Chondrocyte (in vitro differentiated cells): ENCODE measurements around the gene IVL. TPM values are rescaled to one million over a fixed set of nuclear protein-coding genes. Genes with fewer than 3 reads are reported as not detected.

Source experiments
- DNase-seq: peaks from one replicate; pipeline ENCODE4 v3.0.0; 2021; ENCODE audit warnings: mixed read lengths, low spot score
- H3K27ac Mint-ChIP-seq: one replicate; pipeline ENCODE4 v1.8.0; 2021; ENCODE audit warnings: mild to moderate bottlenecking, moderate library complexity, mixed read lengths; ENCODE audit not compliant: unreplicated experiment
- H3K27me3 Mint-ChIP-seq: 2 replicates; pipeline ENCODE4 v1.8.0; 2021; ENCODE audit warnings: low read depth, mixed read lengths
- H3K36me3 Mint-ChIP-seq: 2 replicates; pipeline ENCODE4 v1.8.0; 2021; ENCODE audit warnings: low read depth, mixed read lengths
- H3K4me1 Mint-ChIP-seq: 2 replicates; pipeline ENCODE4 v1.8.0; 2021; ENCODE audit warnings: low read depth, mild to moderate bottlenecking, mixed read lengths
- H3K4me3 Mint-ChIP-seq: one replicate; pipeline ENCODE4 v1.8.0; 2021; ENCODE audit warnings: mild to moderate bottlenecking, moderate library complexity, mixed read lengths; ENCODE audit not compliant: unreplicated experiment
- H3K9me3 Mint-ChIP-seq: 2 replicates; pipeline ENCODE4 v1.8.0; 2021; ENCODE audit warnings: low read depth, mixed read lengths
- CTCF ChIP-seq: fragments of 200-600 bp; sonication (generic); IDR thresholded peaks from 2 replicates; pipeline ENCODE4 v1.5.0; 2021; ENCODE audit warnings: antibody characterized with exemption, mild to moderate bottlenecking, moderate library complexity
- total RNA-seq: library from RNA; stranded (reverse); gene quantifications from 3 replicates; pipeline ENCODE4 v1.2.1, GENCODE V29; 2021

Gene IVL
- total RNA-seq, 1 donor from 2014 or later = not detected

DNA sequence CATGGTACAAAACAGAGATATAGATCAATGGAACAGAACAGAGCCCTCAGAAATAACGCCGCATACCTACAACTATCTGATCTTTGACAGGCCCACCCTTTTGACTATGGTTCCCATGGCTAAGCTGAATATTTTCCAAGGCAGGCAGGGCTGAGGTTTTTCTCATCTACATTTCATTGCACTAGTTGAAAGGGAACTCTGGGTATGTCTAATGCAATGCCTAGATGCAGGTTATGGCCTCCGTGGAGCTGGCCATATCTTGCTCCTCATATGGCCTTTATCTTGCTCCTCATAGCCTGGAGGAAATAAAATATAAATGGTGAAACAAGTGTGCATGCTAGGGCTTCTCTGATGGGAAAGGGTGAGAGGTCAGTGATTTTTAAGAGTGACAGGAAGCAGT, 49.2 kb downstream of the IVL start:
- Mint-ChIP-seq H3K27ac (no peak overlapping the region), H3K27me3 (no peaks in the 10 kb centered on the region), H3K4me1 (no peaks in the 10 kb centered on the region), H3K9me3 (no peaks in the 10 kb centered on the region), H3K4me3 (no peak overlapping the region), H3K36me3 (no peaks in the 10 kb centered on the region)
- TF ChIP-seq CTCF = no peak
- no peak for DNase-seq

DNA sequence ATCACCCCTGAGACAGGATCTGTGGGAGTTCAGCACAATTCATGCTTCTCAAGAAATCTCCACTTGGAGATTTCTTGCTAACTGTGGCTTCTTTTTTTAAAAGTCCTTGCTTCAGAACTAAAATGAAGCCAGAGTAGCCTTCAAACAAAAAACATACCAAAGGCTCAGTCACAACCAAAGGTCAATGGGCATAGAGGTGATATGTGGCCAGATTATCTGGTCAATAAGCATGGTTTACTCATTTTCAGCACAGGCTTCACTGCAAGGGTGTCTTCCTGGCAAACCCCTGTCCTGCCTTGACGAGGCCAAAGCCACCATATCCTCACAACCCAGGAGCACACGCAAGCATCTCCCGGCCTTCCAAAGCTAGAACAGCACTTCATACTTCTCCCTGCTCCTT, 50.9 kb downstream of the IVL start:
- H3K27ac Mint-ChIP-seq = no peak overlapping the region
- no peaks in the 10 kb centered on the region for H3K36me3 Mint-ChIP-seq
- H3K27me3 Mint-ChIP-seq = no peaks in the 10 kb centered on the region
- TF ChIP-seq CTCF = no peak
- no peak for DNase-seq
- H3K4me1 Mint-ChIP-seq = no peaks in the 10 kb centered on the region
- H3K4me3 Mint-ChIP-seq = no peak overlapping the region
- no peaks in the 10 kb centered on the region for H3K9me3 Mint-ChIP-seq

DNA sequence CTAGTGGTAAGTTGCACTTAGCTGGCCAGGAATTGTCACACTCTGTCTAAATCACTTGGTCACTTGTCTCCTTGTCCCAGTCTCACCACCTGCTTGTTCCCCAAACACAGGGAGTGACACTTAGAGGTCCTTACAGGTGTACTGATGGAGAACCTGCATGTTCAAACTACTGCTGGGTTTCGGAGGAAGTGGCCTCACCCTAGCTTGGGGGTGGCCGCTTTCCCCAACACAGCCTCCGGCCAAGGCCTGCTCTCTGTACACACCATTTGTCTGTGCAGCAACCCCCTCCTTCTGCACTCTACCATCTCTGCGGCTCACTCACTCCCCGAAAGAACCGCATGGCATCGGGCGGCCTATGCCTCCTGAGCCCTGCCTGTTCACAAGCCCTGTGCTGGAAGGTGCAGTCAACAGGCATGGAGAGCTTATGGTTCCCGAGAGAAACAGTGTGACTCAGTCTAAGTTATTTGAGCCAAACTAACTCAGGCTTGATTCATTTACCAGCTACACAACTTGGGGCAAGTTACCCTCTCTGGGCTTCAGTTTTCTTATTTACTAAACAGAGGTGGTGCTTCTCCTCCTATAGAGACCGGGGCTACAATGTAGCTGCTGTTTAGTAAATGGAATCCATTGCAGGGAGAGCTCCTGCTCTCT, 51.6 kb downstream of the IVL start:
- DNase-seq = no peak
- Mint-ChIP-seq H3K36me3 (no peaks in the 10 kb centered on the region), H3K4me3 (no peak overlapping the region), H3K9me3 (no peaks in the 10 kb centered on the region), H3K27me3 (no peaks in the 10 kb centered on the region), H3K27ac (no peak overlapping the region), H3K4me1 (no peaks in the 10 kb centered on the region)
- no peak for TF ChIP-seq CTCF

- H3K36me3 Mint-ChIP-seq = no peaks in the 10 kb centered on the region
- TF ChIP-seq CTCF = no peak
- H3K4me1 Mint-ChIP-seq = no peaks in the 10 kb centered on the region
- no peaks in the 10 kb centered on the region for H3K27me3 Mint-ChIP-seq
- H3K27ac Mint-ChIP-seq = no peak overlapping the region
- no peak for DNase-seq
- H3K9me3 Mint-ChIP-seq = no peaks in the 10 kb centered on the region
- H3K4me3 Mint-ChIP-seq = no peak overlapping the region
Measured at GRCh38 chr1:152960452-152961044, 52.2 kb downstream of the IVL start.

Other genes with a start within 250 kb of the IVL start
- not detected in 3 replicates for gene LCE2D, start 245.2 kb upstream of the IVL start, total RNA-seq
- not detected in 3 replicates for gene LCE2C, start 233.3 kb upstream of the IVL start, total RNA-seq
- gene LCE2B, start 222.4 kb upstream of the IVL start, total RNA-seq = not detected in 3 replicates
- not detected in 3 replicates for gene LCE2A, start 210.2 kb upstream of the IVL start, total RNA-seq
- not detected in 3 replicates for gene LCE4A, start 200.4 kb upstream of the IVL start, total RNA-seq
- not detected in 3 replicates for gene KPRP, start 150.5 kb upstream of the IVL start, total RNA-seq
- gene LCE1F, start 133.4 kb upstream of the IVL start, total RNA-seq = not detected in 3 replicates
- not detected in 3 replicates for gene LCE1E, start 122.3 kb upstream of the IVL start, total RNA-seq
- gene LCE1D, start 111.8 kb upstream of the IVL start, total RNA-seq = not detected in 3 replicates
- gene LCE1C, start 101.9 kb upstream of the IVL start, total RNA-seq = not detected in 3 replicates
- not detected in 3 replicates for gene LCE1B, start 96.6 kb upstream of the IVL start, total RNA-seq
- gene LCE1A, start 81.1 kb upstream of the IVL start, total RNA-seq = not detected in 3 replicates
- gene LCE6A, start 65.7 kb upstream of the IVL start, total RNA-seq = not detected in 3 replicates
- gene LCE7A, start 48.5 kb upstream of the IVL start, total RNA-seq = not detected in 3 replicates
- gene SMCP, start 30.2 kb upstream of the IVL start, total RNA-seq = not detected in 3 replicates
- not detected in 3 replicates for gene SPRR5, start 38.7 kb downstream of the IVL start, total RNA-seq
- not detected in 3 replicates for gene SPRR4, start 62.1 kb downstream of the IVL start, total RNA-seq
- gene SPRR1A, start 75.5 kb downstream of the IVL start, total RNA-seq = not detected in 3 replicates
- not detected in 3 replicates for gene SPRR3, start 93.2 kb downstream of the IVL start, total RNA-seq
- not detected in 3 replicates for gene SPRR1B, start 122.7 kb downstream of the IVL start, total RNA-seq
- not detected in 3 replicates for gene SPRR2D, start 132.6 kb downstream of the IVL start, total RNA-seq
- gene SPRR2A, start 149.0 kb downstream of the IVL start, total RNA-seq = not detected in 3 replicates
- not detected in 3 replicates for gene SPRR2B, start 163.1 kb downstream of the IVL start, total RNA-seq
- gene SPRR2E, start 186.0 kb downstream of the IVL start, total RNA-seq = not detected in 3 replicates
- not detected in 3 replicates for gene SPRR2F, start 205.0 kb downstream of the IVL start, total RNA-seq
- not detected in 3 replicates for gene SPRR2G, start 242.3 kb downstream of the IVL start, total RNA-seq